Smooth muscle cell (in vitro differentiated cells): ENCODE data around the gene M1AP. TPM values are rescaled to one million over a fixed set of nuclear protein-coding genes. Genes with fewer than 3 reads are reported as not detected.
A peak's percentile ranks its signal among the peaks of the same experiment; 100 is the strongest.

Experiments used
- DNase-seq: peaks from one replicate; lab custom pipeline; 2025; ENCODE audit not compliant: unreplicated experiment; lab: John Stamatoyannopoulos, UW
- H2AFZ ChIP-seq: fragments of 200-600 bp; sonication (generic); 2 replicates; pipeline ENCODE4 v1.6.0; 2016; ENCODE audit warnings: antibody characterized with exemption, low read depth, mild to moderate bottlenecking
- H3F3A ChIP-seq: fragments of 200-600 bp; sonication (generic); 2 replicates; pipeline ENCODE4 v1.6.0; 2017; ENCODE audit warnings: antibody characterized with exemption, low read depth
- H3K27ac ChIP-seq: fragments of 200-600 bp; sonication (generic); 2 replicates; pipeline ENCODE4 v1.5.1; 2016; ENCODE audit warnings: low read depth, mild to moderate bottlenecking
- H3K27me3 ChIP-seq: fragments of 200-600 bp; sonication (generic); 2 replicates; pipeline ENCODE4 v1.6.1; 2016; ENCODE audit warnings: low read depth, mild to moderate bottlenecking
- H3K36me3 ChIP-seq: fragments of 200-600 bp; sonication (generic); 2 replicates; pipeline ENCODE4 v1.5.1; 2016; ENCODE audit warnings: low read depth
- H3K4me1 ChIP-seq: fragments of 200-600 bp; sonication (generic); 2 replicates; pipeline ENCODE4 v1.5.1; 2016; ENCODE audit warnings: low read depth
- H3K4me2 ChIP-seq: fragments of 200-600 bp; sonication (generic); 2 replicates; pipeline ENCODE4 v1.6.0; 2016; ENCODE audit warnings: mild to moderate bottlenecking
- H3K4me3 ChIP-seq: fragments of 200-600 bp; sonication (generic); 2 replicates; pipeline ENCODE4 v1.5.1; 2016; ENCODE audit warnings: mild to moderate bottlenecking
- H3K79me2 ChIP-seq: fragments of 200-600 bp; sonication (generic); 2 replicates; pipeline ENCODE4 v1.6.0; 2016; ENCODE audit warnings: low read depth, mild to moderate bottlenecking
- H3K9ac ChIP-seq: fragments of 200-600 bp; sonication (generic); 2 replicates; pipeline ENCODE4 v1.6.0; 2016; ENCODE audit warnings: low read depth
- H3K9me3 ChIP-seq: fragments of 200-600 bp; sonication (generic); replicated peaks from 2 replicates; pipeline ENCODE4 v1.5.1; 2016; ENCODE audit warnings: low read depth
- H4K20me1 ChIP-seq: fragments of 200-600 bp; sonication (generic); 2 replicates; pipeline ENCODE4 v1.6.0; 2016; ENCODE audit warnings: low read depth
- WGBS: methylation state at CpG from one replicate; pipeline ENCODE4 v1.1.7; 2016; ENCODE audit warnings: low lambda C conversion rate; 5-methylcytosine and 5-hydroxymethylcytosine counted together
- polyA plus RNA-seq: library from polyadenylated mRNA; unstranded; fragments of >200 nt; fragmentation: Nextera tagmentation; extraction: Ambion mirVana; gene quantifications from 2 replicates; pipeline ENCODE4 v1.2.1, GENCODE V29; 2016
- total RNA-seq: library from RNA; depleted of rRNA; stranded (reverse); fragments of >200 nt; gene quantifications from 2 replicates; pipeline ENCODE4 v1.2.3, GENCODE V29; 2014
- TF ChIP-seq, protein P1 (sequence below): fragments of 200-600 bp; sonication (generic); IDR thresholded peaks from 2 replicates; pipeline ENCODE4 v1.5.1; 2017; ENCODE audit warnings: borderline replicate concordance, mild to moderate bottlenecking, antibody characterized with exemption; ENCODE audit not compliant: insufficient read depth, poor library complexity, severe bottlenecking

Gene M1AP
- total and polyA plus RNA-seq, 2 experiments from 2014 or later, result 1.0 to 1.2 TPM

GRCh38 chr2:74653589-74653984 lies 5.5 kb upstream of the M1AP start:
- no peak overlapping the region for H3K27ac ChIP-seq
- no peak for DNase-seq
- H3K9me3 ChIP-seq, result no peaks in the 10 kb centered on the region
- TF ChIP-seq, protein P1, sequence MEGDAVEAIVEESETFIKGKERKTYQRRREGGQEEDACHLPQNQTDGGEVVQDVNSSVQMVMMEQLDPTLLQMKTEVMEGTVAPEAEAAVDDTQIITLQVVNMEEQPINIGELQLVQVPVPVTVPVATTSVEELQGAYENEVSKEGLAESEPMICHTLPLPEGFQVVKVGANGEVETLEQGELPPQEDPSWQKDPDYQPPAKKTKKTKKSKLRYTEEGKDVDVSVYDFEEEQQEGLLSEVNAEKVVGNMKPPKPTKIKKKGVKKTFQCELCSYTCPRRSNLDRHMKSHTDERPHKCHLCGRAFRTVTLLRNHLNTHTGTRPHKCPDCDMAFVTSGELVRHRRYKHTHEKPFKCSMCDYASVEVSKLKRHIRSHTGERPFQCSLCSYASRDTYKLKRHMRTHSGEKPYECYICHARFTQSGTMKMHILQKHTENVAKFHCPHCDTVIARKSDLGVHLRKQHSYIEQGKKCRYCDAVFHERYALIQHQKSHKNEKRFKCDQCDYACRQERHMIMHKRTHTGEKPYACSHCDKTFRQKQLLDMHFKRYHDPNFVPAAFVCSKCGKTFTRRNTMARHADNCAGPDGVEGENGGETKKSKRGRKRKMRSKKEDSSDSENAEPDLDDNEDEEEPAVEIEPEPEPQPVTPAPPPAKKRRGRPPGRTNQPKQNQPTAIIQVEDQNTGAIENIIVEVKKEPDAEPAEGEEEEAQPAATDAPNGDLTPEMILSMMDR, result no peak
- H3K4me2 ChIP-seq, result peak overlapping the region; percentile 90
- peak overlapping the region; percentile 68 for H3K4me3 ChIP-seq
- H3K79me2 ChIP-seq, result no peaks in the 10 kb centered on the region
- H4K20me1 ChIP-seq, result no peaks in the 10 kb centered on the region
- H3K9ac ChIP-seq, result no peak overlapping the region
- peaks cover 7% of the 10 kb centered on the region for H3K4me1 ChIP-seq
- 40% methylated on average over 15 of the region's 15 CpGs for WGBS
- no peaks in the 10 kb centered on the region for H3F3A ChIP-seq
- peak overlapping the region; percentile 48 for H2AFZ ChIP-seq
- H3K27me3 ChIP-seq, result peaks cover 3% of the 10 kb centered on the region
- no peaks in the 10 kb centered on the region for H3K36me3 ChIP-seq

- Histone ChIP-seq H3K4me2 (no peak overlapping the region), H3K79me2 (no peaks in the 10 kb centered on the region), H3K4me1 (no peaks in the 10 kb centered on the region), H3K9ac (no peak overlapping the region), H2AFZ (no peak overlapping the region), H4K20me1 (no peaks in the 10 kb centered on the region), H3K27ac (no peak overlapping the region), H3K4me3 (no peak overlapping the region), H3K9me3 (no peaks in the 10 kb centered on the region), H3K36me3 (no peaks in the 10 kb centered on the region), H3F3A (no peaks in the 10 kb centered on the region), H3K27me3 (peaks cover 8% of the 10 kb centered on the region)
- 95% methylated on average over 13 of the region's 13 CpGs for WGBS
- TF ChIP-seq, protein P1, result no peak
- DNase-seq, result no peak
Measured at GRCh38 chr2:74646834-74647482, 1.2 kb downstream of the M1AP start.

GRCh38 chr2:74646201-74646600 lies 1.9 kb downstream of the M1AP start:
- WGBS, result 86% methylated on average over 2 of the region's 2 CpGs

DNA sequence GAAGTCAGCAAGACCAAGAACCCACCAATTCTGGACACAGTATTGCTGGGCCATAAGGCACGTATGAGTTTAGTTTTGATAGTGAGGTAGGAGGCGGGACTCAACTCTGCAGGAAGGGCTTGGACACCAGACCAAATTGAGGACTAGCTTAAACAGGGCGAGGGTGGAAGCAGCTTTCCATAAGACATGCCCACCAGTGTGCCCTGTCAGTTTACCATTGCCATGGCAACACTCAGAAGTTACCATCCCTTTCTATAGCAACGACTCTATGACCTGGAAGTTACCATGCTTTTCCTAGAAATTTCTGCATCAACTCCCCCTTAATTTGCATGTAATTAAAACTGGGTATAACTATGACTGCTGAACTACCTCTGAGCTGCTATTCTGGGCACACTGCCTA lies 2.8 kb downstream of the M1AP start:
- H3K36me3 ChIP-seq, result no peaks in the 10 kb centered on the region
- H3K9me3 ChIP-seq, result no peaks in the 10 kb centered on the region
- no peaks in the 10 kb centered on the region for H3K4me1 ChIP-seq
- no peaks in the 10 kb centered on the region for H3F3A ChIP-seq
- H3K27ac ChIP-seq, result no peak overlapping the region
- no peaks in the 10 kb centered on the region for H3K79me2 ChIP-seq
- H3K9ac ChIP-seq, result no peak overlapping the region
- no peak for DNase-seq
- no peak overlapping the region for H2AFZ ChIP-seq
- TF ChIP-seq, protein P1, result no peak
- no peak overlapping the region for H3K4me2 ChIP-seq
- H3K4me3 ChIP-seq, result no peak overlapping the region
- no peaks in the 10 kb centered on the region for H4K20me1 ChIP-seq
- H3K27me3 ChIP-seq, result peaks cover 8% of the 10 kb centered on the region
- WGBS, result 92% methylated on average over 4 of the region's 4 CpGs

More at GRCh38 chr2:74646201-74646600, 1.9 kb downstream of the M1AP start:
- no peak for DNase-seq
- H2AFZ ChIP-seq, result no peak overlapping the region
- TF ChIP-seq, protein P1, result no peak
- H3K9ac ChIP-seq, result no peak overlapping the region
- H3K27me3 ChIP-seq, result peaks cover 8% of the 10 kb centered on the region
- H3K36me3 ChIP-seq, result no peaks in the 10 kb centered on the region
- no peaks in the 10 kb centered on the region for H3F3A ChIP-seq
- no peaks in the 10 kb centered on the region for H3K4me1 ChIP-seq
- H3K4me2 ChIP-seq, result no peak overlapping the region
- H4K20me1 ChIP-seq, result no peaks in the 10 kb centered on the region
- H3K79me2 ChIP-seq, result no peaks in the 10 kb centered on the region
- H3K4me3 ChIP-seq, result no peak overlapping the region
- H3K27ac ChIP-seq, result no peak overlapping the region
- H3K9me3 ChIP-seq, result no peaks in the 10 kb centered on the region
